DOHH2 (cell line): ENCODE measurements around the gene GSS.

Experiments used
- CTCF ChIP-seq: fragments of 200-600 bp; sonication (generic); IDR thresholded peaks from one replicate; pipeline ENCODE4 v1.5.1; 2014; ENCODE audit warnings: antibody characterized with exemption, mild to moderate bottlenecking, low read depth, low read length; ENCODE audit not compliant: poor library complexity, severe bottlenecking
- EZH2phosphoT487 ChIP-seq: fragments of 200-600 bp; sonication (generic); IDR thresholded peaks from 2 replicates; pipeline ENCODE4 v1.6.1; 2017; ENCODE audit warnings: borderline replicate concordance, mild to moderate bottlenecking, antibody characterized with exemption, low read length, moderate library complexity, mixed read lengths

GRCh38 chr20:34990661-34991214 lies 35.1 kb upstream of the GSS start:
- TF ChIP-seq CTCF: no peak
- TF ChIP-seq EZH2phosphoT487: no peak
